Panc1 (cell line): Measurements from ENCODE around the gene ATP6V1F. TPM values are rescaled to one million over a fixed set of nuclear protein-coding genes. Genes with fewer than 3 reads are reported as not detected.
"Not testable (repeated sequence)": the region's sequence is repeated elsewhere in the genome, so short reads cannot be mapped to it uniquely, and the experiment has no call there.

Experiments used
- ATAC-seq: fragments of 200-7000 bp; cut with Tn5 transposase; 2 replicates; pipeline ENCODE4 v1.9.1; 2020; ENCODE audit warnings: mild to moderate bottlenecking, moderate library complexity
- BruUV-seq: library from RNA; stranded (reverse); fragments of 400-500 nt; replicated peaks from 2 replicates; lab custom pipeline; 2021; lab: Mats Ljungman, UMichigan
- CTCF ChIA-PET: fragments of 300-600 bp; sonication (Branson Sonifier 250); formaldehyde crosslinking; loops from one replicate; lab custom pipeline; 2022; ENCODE audit warnings: antibody characterized with exemption; lab: Charles Lee
- POLR2A ChIA-PET: fragments of 300-600 bp; sonication (Branson Sonifier 250); formaldehyde crosslinking; loops from one replicate; lab custom pipeline; 2022; ENCODE audit warnings: antibody characterized with exemption; lab: Charles Lee
- DNase-seq: peaks from one replicate; pipeline ENCODE4 v3.0.0-alpha.2; 2010; ENCODE audit warnings: low read depth, low spot score
- H3K27ac ChIP-seq: 2 replicates; pipeline ENCODE4 v1.5.1; 2011; ENCODE audit warnings: mild to moderate bottlenecking, low read length, inconsistent platforms
- H3K27me3 ChIP-seq: fragments of 200-500 bp; sonication (Bioruptor generic); 2 replicates; pipeline ENCODE4 v1.6.0; 2014; ENCODE audit warnings: low read length, inconsistent platforms; ENCODE audit not compliant: control insufficient read depth, insufficient read depth
- H3K36me3 ChIP-seq: fragments of 200-500 bp; sonication (Bioruptor generic); 2 replicates; pipeline ENCODE4 v1.5.1; 2014; ENCODE audit warnings: inconsistent platforms, mild to moderate bottlenecking, low read length, moderate library complexity; ENCODE audit not compliant: control insufficient read depth, insufficient read depth
- H3K4me1 ChIP-seq: 2 replicates; pipeline ENCODE4 v1.5.1; 2011; ENCODE audit warnings: inconsistent platforms, mild to moderate bottlenecking, low read length, moderate library complexity; ENCODE audit not compliant: control insufficient read depth, insufficient read depth
- H3K4me3 ChIP-seq, 2 experiments: 2 replicates each; pipeline ENCODE4 v1.5.1; 2011 to 2012; ENCODE audit warnings: low read depth in 2 of 2, low read length in 2 of 2, mild to moderate bottlenecking in 2 of 2, inconsistent platforms in 1 of 2, moderate library complexity in 1 of 2
- H3K9me3 ChIP-seq: fragments of 200-500 bp; sonication (Bioruptor generic); 2 replicates; pipeline ENCODE4 v1.5.1; 2014; ENCODE audit warnings: low read depth, mild to moderate bottlenecking, inconsistent platforms, low read length, moderate library complexity; ENCODE audit not compliant: control insufficient read depth, insufficient read depth
- POLR2AphosphoS5 ChIP-seq: IDR thresholded peaks from 2 replicates; pipeline ENCODE4 v1.6.1; 2012; ENCODE audit warnings: mild to moderate bottlenecking, low read depth, low read length, moderate library complexity
- SIN3A ChIP-seq: IDR thresholded peaks from 2 replicates; pipeline ENCODE4 v1.6.1; 2012; ENCODE audit warnings: low read depth, mild to moderate bottlenecking, low read length, moderate library complexity, borderline replicate concordance; ENCODE audit not compliant: insufficient read depth
- TCF7L2 ChIP-seq: IDR thresholded peaks from 2 replicates; pipeline ENCODE4 v1.6.1; 2011; ENCODE audit warnings: mild to moderate bottlenecking, low read depth, low read length, inconsistent platforms
- in situ Hi-C: cut with HindIII; loops from 2 replicates; pipeline ENCODE4 v1.10.0; 2016; ENCODE audit warnings: low sequenced_read_pairs, low pct_unique_long_range_greater_than_20kb
- intact Hi-C: fragments of 100-400 bp; cut with micrococcal nuclease; formaldehyde crosslinking; loops from one replicate; pipeline ENCODE4 v1.10.0; 2022; ENCODE audit not compliant: unreplicated experiment
- total RNA-seq: library from RNA; stranded (reverse); gene quantifications from one replicate; pipeline ENCODE4 v1.2.1, GENCODE V29; 2021; ENCODE audit not compliant: unreplicated experiment
- TF ChIP-seq, protein P1 (sequence below): fragments of 450-650 bp; IDR thresholded peaks from 2 replicates; pipeline ENCODE4 v1.5.1; 2017; ENCODE audit warnings: mild to moderate bottlenecking
- TF ChIP-seq, protein P2 (sequence below), 2 experiments: IDR thresholded peaks; 2 replicates each; pipeline ENCODE4 v1.6.1; 2011 to 2012; ENCODE audit warnings: low read depth in 2 of 2, control low read depth in 1 of 2, low read length in 1 of 2, mild to moderate bottlenecking in 1 of 2, moderate library complexity in 1 of 2; ENCODE audit not compliant: insufficient read depth in 1 of 2

ATP6V1F gene
- total RNA-seq, 1 experiment from 2014 or later: 151 TPM

- Histone ChIP-seq H3K27me3 (no peaks in the 10 kb centered on the region), H3K4me1 (no peaks in the 10 kb centered on the region; the same call in 1 of the 2 replicates), H3K9me3 (no peaks in the 10 kb centered on the region), H3K36me3 (no peaks in the 10 kb centered on the region), H3K4me3 (no peak overlapping the region), H3K27ac (no peak overlapping the region)
- no TSS peak for BruUV-seq
- 0 out of 2 replicates have a peak, but pooled peaks have one; percentile 20 for ATAC-seq
- ChIA-PET POLR2A (interaction anchor here (0.6 kb wide), 1 partner anchor 313 kb away, joined by 3 read pairs; the partner anchor contains the start of gene AHCYL2), CTCF (interaction anchor here (0.6 kb wide), 3 partner anchors 16 to 367 kb away, joined by 3 to 4 read pairs (median 4); no protein-coding TSS in a partner anchor)
- in situ Hi-C loops (no loop called here), intact Hi-C loops (no loop called here)
- TF ChIP-seq, protein P1, sequence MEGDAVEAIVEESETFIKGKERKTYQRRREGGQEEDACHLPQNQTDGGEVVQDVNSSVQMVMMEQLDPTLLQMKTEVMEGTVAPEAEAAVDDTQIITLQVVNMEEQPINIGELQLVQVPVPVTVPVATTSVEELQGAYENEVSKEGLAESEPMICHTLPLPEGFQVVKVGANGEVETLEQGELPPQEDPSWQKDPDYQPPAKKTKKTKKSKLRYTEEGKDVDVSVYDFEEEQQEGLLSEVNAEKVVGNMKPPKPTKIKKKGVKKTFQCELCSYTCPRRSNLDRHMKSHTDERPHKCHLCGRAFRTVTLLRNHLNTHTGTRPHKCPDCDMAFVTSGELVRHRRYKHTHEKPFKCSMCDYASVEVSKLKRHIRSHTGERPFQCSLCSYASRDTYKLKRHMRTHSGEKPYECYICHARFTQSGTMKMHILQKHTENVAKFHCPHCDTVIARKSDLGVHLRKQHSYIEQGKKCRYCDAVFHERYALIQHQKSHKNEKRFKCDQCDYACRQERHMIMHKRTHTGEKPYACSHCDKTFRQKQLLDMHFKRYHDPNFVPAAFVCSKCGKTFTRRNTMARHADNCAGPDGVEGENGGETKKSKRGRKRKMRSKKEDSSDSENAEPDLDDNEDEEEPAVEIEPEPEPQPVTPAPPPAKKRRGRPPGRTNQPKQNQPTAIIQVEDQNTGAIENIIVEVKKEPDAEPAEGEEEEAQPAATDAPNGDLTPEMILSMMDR: no peak
- TF ChIP-seq TCF7L2: no peak
- TF ChIP-seq POLR2AphosphoS5: no peak
- TF ChIP-seq, protein P2, sequence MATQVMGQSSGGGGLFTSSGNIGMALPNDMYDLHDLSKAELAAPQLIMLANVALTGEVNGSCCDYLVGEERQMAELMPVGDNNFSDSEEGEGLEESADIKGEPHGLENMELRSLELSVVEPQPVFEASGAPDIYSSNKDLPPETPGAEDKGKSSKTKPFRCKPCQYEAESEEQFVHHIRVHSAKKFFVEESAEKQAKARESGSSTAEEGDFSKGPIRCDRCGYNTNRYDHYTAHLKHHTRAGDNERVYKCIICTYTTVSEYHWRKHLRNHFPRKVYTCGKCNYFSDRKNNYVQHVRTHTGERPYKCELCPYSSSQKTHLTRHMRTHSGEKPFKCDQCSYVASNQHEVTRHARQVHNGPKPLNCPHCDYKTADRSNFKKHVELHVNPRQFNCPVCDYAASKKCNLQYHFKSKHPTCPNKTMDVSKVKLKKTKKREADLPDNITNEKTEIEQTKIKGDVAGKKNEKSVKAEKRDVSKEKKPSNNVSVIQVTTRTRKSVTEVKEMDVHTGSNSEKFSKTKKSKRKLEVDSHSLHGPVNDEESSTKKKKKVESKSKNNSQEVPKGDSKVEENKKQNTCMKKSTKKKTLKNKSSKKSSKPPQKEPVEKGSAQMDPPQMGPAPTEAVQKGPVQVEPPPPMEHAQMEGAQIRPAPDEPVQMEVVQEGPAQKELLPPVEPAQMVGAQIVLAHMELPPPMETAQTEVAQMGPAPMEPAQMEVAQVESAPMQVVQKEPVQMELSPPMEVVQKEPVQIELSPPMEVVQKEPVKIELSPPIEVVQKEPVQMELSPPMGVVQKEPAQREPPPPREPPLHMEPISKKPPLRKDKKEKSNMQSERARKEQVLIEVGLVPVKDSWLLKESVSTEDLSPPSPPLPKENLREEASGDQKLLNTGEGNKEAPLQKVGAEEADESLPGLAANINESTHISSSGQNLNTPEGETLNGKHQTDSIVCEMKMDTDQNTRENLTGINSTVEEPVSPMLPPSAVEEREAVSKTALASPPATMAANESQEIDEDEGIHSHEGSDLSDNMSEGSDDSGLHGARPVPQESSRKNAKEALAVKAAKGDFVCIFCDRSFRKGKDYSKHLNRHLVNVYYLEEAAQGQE (IDR thresholded peaks at IDR 0.05; ENCODE audit: insufficient read depth in 1 of 2, low read depth in 2 of 2, low read length in 1 of 2): no peak
- TF ChIP-seq SIN3A: no peak
- no peak for DNase-seq
Measured at GRCh38 chr7:128911423-128912031, 48.9 kb downstream of the ATP6V1F start.

DNA sequence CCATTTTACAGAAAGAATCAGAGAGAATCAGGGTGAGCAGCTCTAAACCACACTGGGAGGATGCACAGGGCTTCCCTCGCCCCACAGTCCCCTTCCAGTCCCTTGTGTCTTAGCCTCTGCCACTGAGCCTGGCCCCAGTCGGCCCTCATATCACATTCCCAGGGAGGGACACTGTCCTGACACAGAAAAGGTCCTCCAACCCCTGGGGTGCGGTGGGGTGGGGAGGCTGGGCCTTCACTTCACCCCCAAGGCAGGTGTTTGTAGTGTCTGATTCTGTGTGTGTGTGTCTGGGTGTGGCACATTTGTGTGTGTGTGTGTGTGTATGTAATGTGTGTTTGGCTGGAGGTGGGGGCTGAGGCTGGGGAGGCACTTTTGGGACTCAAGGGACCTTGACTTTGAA, 49.6 kb downstream of the ATP6V1F start:
- no peaks in the 10 kb centered on the region for H3K9me3 ChIP-seq
- intact Hi-C loops (no loop called here), in situ Hi-C loops (no loop called here)
- POLR2A ChIA-PET: no interaction called here
- H3K4me1 ChIP-seq: no peaks in the 10 kb centered on the region; the same call in 1 of the 2 replicates
- DNase-seq (no peak), ATAC-seq (no peak)
- TF ChIP-seq, protein P1: no peak
- TF ChIP-seq, protein P2 (IDR thresholded peaks at IDR 0.05; ENCODE audit: insufficient read depth in 1 of 2, low read depth in 2 of 2, low read length in 1 of 2): no peak
- TF ChIP-seq POLR2AphosphoS5: no peak
- TF ChIP-seq TCF7L2: no peak
- H3K27ac ChIP-seq: no peak overlapping the region
- no peaks in the 10 kb centered on the region for H3K36me3 ChIP-seq
- H3K27me3 ChIP-seq: no peaks in the 10 kb centered on the region
- CTCF ChIA-PET: no interaction called here
- BruUV-seq: no TSS peak
- H3K4me3 ChIP-seq: no peak overlapping the region

GRCh38 chr7:128912709-128913495, 50.2 kb downstream of the ATP6V1F start:
- CTCF ChIA-PET, H3K4me3 ChIP-seq, H3K4me1 ChIP-seq, POLR2A ChIA-PET, H3K36me3 ChIP-seq, intact Hi-C loops, BruUV-seq, ATAC-seq, in situ Hi-C loops, DNase-seq, H3K27me3 ChIP-seq, H3K27ac ChIP-seq, H3K9me3 ChIP-seq: not testable (repeated sequence)
